Measurements from ENCODE around the gene SMYD2. TPM values are rescaled to one million over a fixed set of nuclear protein-coding genes. Genes with fewer than 3 reads are reported as not detected.

SMYD2 gene
- polyA plus RNA-seq, 2 of the 4 experiments (the other 2 are of a cell fraction), result 32.3 to 54.9 TPM

DNA sequence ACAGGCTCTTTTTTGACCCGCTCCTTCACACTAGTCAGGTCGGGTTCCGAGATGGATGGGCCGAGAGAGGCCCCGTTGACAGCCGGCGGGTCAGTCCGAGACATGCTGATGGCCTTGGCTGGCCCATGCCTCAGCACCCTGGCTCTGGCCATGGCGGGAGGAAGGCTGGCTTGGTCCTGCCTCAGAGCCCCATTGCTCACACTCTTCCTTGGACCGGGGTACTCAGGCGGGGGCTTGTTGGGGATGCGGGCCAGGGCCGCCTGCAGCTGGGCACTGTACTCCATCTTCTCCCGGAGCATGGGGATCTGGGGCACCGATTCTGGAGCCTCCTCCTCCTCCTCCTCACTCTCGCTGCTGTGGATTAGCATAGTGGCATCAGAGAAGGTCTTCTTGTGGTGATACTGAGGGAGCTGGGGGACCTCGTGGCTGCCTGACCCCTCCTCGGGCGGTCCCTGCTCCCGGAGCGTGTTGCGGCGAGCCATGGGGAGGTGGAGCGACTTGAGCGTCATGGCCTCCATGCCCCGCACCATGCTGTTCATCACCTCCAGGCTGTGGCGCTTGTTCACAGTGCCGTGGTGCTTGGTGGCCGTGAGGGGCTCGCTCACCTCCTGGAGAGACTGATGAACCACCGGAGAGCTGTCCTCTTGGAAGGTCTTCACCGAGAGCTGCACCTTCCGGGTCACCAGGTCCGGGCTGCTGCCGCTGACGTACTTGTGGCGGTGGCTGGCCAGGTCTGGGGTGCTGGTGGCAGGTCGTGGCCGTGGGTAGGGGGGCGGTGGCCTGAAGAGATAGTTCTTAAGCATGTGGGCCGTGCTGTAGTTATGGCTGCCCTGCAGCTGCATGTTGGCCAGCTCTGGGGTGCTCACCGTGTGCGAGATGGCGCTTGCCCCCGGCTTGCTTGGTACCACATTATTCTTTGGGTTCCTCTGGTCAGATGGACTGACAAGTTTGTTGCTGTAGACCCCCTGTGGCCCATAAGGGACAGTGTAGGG, 102.7 kb downstream of the SMYD2 start:
- H3K4me3 ChIP-seq, result no peak overlapping the region

GRCh38 chr1:214384373-214385079, 103.6 kb downstream of the SMYD2 start:
- H3K9me3 ChIP-seq, result no peaks in the 10 kb centered on the region

More for the DNA sequence above, 102.7 kb downstream of the SMYD2 start:
- ATAC-seq (no peak), DNase-seq (ENCODE audit: low read depth in 1 of 2, low spot score in 1 of 2) (no peak), FAIRE-seq (no peak)
- Histone ChIP-seq H3K27ac (no peak overlapping the region), H3K4me2 (no peak overlapping the region), H3K9me3 (no peaks in the 10 kb centered on the region), H3K4me1 (no peaks in the 10 kb centered on the region)
- WGBS (ENCODE audit: missing lambda C conversion rate), result 97% methylated on average over 39 of the region's 45 CpGs
- TF ChIP-seq EHMT2 (IDR thresholded peaks at IDR 0.05; ENCODE audit: low read depth), result no peak
- no peak for TF ChIP-seq CBX8 (IDR thresholded peaks at IDR 0.05)
- TF ChIP-seq EP300 (IDR thresholded peaks at IDR 0.05), result no peak
- TF ChIP-seq JUNB (IDR thresholded peaks at IDR 0.05), result no peak
- TF ChIP-seq, protein P1, sequence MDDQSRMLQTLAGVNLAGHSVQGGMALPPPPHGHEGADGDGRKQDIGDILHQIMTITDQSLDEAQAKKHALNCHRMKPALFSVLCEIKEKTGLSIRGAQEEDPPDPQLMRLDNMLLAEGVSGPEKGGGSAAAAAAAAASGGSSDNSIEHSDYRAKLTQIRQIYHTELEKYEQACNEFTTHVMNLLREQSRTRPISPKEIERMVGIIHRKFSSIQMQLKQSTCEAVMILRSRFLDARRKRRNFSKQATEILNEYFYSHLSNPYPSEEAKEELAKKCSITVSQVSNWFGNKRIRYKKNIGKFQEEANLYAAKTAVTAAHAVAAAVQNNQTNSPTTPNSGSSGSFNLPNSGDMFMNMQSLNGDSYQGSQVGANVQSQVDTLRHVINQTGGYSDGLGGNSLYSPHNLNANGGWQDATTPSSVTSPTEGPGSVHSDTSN (IDR thresholded peaks at IDR 0.05), result no peak
- TF ChIP-seq KDM1A (IDR thresholded peaks at IDR 0.05; ENCODE audit: low read depth), result no peak
- no peak for TF ChIP-seq FOSB (CRISPR knock-in tag; IDR thresholded peaks at IDR 0.05)
- no peak for TF ChIP-seq HOXB13 (CRISPR knock-in tag; IDR thresholded peaks at IDR 0.05; ENCODE audit: low read depth)
- TF ChIP-seq KDM5A (IDR thresholded peaks at IDR 0.05), result no peak
- TF ChIP-seq POLR2A (IDR thresholded peaks at IDR 0.05; ENCODE audit: low read length), result no peak
- no peak for TF ChIP-seq REST (IDR thresholded peaks at IDR 0.05)
- TF ChIP-seq NR3C1 (IDR thresholded peaks at IDR 0.05), result no peak
- TF ChIP-seq GATA3 (IDR thresholded peaks at IDR 0.05; ENCODE audit: borderline replicate concordance), result no peak
- no peak for TF ChIP-seq TP53 (CRISPR knock-in tag; IDR thresholded peaks at IDR 0.05)
- no peak for TF ChIP-seq ATOH8 (CRISPR knock-in tag; IDR thresholded peaks at IDR 0.05; ENCODE audit: low read depth)
- CTCF ChIA-PET, result interaction anchor here (0.6 to 2.5 kb wide), 2 partner anchors 51 to 201 kb away, joined by 3 to 10 read pairs; no protein-coding TSS in a partner anchor
- POLR2A ChIA-PET, result no interaction called here

More at GRCh38 chr1:214384373-214385079, 103.6 kb downstream of the SMYD2 start:
- H3K27ac ChIP-seq, result no peak overlapping the region
- no peak for DNase-seq (ENCODE audit: low read depth in 1 of 2, low spot score in 1 of 2)
- no peak for ATAC-seq
- FAIRE-seq, result no peak
- 96% methylated on average over 18 of the region's 18 CpGs for WGBS (ENCODE audit: missing lambda C conversion rate)
- ChIA-PET CTCF (interaction anchor here (0.6 to 0.9 kb wide), 2 partner anchors 43 to 200 kb away, joined by 3 read pairs; no protein-coding TSS in a partner anchor), POLR2A (no interaction called here)
- TF ChIP-seq CBX2 (IDR thresholded peaks at IDR 0.05; ENCODE audit: borderline replicate concordance, low read depth), result no peak
- TF ChIP-seq RAD21 (conservative IDR thresholded peaks at IDR 0.05 in 1 of 2, IDR thresholded peaks at IDR 0.05 in 1 of 2), result no peak
- no peak for TF ChIP-seq CHD4 (IDR thresholded peaks at IDR 0.05; ENCODE audit: borderline replicate concordance)
- TF ChIP-seq FOXS1 (CRISPR knock-in tag; IDR thresholded peaks at IDR 0.05), result no peak
- TF ChIP-seq RNF2 (IDR thresholded peaks at IDR 0.05; ENCODE audit: borderline replicate concordance, low read depth), result no peak
- no peak for TF ChIP-seq MAZ (IDR thresholded peaks at IDR 0.05; ENCODE audit: borderline replicate concordance, low read depth, low read length)
- TF ChIP-seq EHMT2 (IDR thresholded peaks at IDR 0.05; ENCODE audit: low read depth), result no peak
- TF ChIP-seq CBX8 (IDR thresholded peaks at IDR 0.05), result no peak
- no peak for TF ChIP-seq HMGXB4 (CRISPR knock-in tag; IDR thresholded peaks at IDR 0.05; ENCODE audit: borderline replicate concordance)
- no peak for TF ChIP-seq SMC3 (IDR thresholded peaks at IDR 0.05)
- TF ChIP-seq GATA3 (IDR thresholded peaks at IDR 0.05; ENCODE audit: borderline replicate concordance), result no peak
- no peaks in the 10 kb centered on the region for H3K4me1 ChIP-seq
- H3K4me3 ChIP-seq, result no peak overlapping the region
- H3K4me2 ChIP-seq, result no peak overlapping the region

Measured in A549 (cell line).